IPS DF 19.7 (cell line): ENCODE measurements around the gene STIM1.
"Not testable (repeated sequence)": the region's sequence is repeated elsewhere in the genome, so short reads cannot be mapped to it uniquely, and the experiment has no call there.

Source experiments
- DNase-seq: peaks from one replicate; pipeline ENCODE4 v3.0.0-alpha.2; 2013; ENCODE audit warnings: low read depth, low spot score

STIM1 gene

DNA sequence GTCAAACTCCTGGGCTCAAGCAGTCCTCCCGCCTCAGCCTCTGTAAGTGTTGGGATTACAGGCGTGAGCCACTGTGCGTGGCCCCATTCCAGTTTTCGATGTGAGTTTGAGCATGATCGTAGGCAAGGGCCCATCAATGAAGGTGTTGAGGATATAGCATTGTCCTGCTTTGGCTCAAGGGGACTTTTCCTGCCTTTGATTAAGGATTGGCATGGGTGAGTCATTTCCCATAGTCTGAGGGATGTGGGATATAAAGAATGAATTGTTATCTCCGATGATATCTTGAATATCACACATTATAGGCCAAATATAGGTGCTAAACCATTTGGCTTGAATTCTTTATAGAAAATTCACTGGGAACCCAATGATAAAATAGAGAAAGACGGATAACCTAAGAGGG is 30.4 kb downstream of the STIM1 start:
- DNase-seq = no peak

DNA sequence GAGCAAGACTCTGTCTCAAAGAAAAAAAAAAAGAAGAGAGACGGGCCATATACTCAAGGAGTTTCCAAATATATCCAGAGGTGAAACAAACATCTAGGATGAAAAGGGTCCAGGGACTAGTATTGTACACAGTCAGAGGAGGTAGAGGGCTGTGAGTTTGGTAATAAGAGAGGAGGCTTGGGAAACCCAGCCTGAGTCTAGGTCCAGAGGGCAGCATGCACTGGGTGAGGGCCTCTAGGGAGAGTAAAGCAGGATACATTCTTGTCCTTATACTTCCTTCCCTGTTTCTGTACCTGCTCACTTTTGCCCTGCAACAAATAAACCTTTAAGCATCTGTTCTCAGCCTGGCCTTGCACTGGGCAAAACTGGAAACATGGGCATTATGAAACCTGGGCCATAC is 31.5 kb downstream of the STIM1 start:
- DNase-seq = no peak

GRCh38 chr11:3888876-3889275 is 33.4 kb downstream of the STIM1 start:
- DNase-seq = no peak

DNA sequence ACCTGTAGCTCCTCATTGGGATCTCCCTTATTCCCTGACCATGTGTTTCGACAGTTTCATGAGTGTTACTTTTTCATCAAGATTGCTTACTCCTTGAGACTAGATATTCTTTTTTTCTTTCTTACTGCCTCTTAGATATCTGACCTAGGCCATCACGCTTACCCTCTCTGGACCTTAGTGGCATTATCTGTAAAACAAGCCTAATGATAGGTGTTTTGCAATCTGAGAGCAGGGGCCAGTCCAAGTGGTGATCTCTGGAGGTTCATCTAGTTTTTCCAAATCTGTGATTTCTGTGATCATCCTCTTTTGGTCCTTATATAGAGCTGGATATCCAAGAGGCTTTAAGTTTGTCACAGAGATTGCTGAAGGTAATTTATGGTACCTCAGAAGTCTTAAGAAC is 34.5 kb downstream of the STIM1 start:
- no peak for DNase-seq

DNA sequence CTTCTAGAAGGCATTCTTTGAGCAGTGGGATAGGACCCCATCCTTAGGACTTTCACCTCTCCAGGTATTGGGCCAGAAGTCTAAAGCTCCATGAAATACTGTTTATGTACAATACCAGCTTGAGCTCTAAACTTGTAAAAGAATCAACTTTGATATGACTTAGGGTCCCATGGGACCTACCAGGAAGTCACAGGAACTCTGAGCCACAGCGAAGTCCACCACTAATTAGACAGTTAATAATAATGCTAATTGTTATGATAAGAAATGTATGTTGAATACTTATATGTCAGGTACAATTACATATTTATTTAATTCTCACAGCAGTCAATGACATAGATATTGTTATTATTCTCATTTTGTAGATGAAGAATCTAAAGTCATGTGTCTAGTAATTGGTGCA is 35.3 kb downstream of the STIM1 start:
- no peak for DNase-seq

DNA sequence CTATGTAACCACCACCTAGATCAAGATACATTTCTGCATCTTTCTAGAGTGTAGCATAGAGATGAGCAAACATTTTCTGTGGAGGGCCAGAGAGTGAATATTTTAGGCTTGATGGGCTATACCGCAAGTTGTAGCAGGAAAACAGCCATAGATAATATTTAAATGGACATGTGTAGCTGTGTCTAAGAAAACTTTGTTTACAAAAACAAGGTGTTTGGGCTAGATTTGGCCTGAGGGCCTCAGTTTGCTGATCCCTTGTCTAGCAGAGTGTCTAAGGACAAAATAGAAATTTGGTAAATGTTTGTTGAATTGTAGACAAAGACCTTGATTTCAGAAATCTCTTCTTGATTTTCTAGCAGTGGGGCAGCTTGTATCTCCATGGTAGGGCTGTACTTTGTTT is 36.3 kb downstream of the STIM1 start:
- DNase-seq = no peak

- DNase-seq = no peak
Observed at GRCh38 chr11:3892156-3892555, 36.7 kb downstream of the STIM1 start.

DNA sequence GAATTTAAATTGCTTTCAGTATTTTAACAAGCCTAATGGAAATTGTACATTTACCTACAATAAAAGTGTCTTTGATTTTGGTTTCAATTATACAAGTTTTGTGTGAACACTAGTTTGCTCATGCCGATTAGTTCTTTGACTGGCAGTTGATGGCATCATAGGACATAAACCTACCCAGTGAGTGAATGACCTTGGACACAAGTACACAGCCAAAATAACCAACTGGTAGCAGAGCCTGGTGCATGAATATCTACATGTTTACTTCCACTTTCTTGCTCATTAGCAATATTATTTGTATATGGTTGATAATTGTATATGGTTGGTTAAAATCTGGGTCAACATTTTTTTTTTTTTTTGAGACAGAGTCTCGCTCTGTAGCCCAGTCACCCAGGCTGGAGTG is 37.8 kb downstream of the STIM1 start:
- DNase-seq = no peak

DNA sequence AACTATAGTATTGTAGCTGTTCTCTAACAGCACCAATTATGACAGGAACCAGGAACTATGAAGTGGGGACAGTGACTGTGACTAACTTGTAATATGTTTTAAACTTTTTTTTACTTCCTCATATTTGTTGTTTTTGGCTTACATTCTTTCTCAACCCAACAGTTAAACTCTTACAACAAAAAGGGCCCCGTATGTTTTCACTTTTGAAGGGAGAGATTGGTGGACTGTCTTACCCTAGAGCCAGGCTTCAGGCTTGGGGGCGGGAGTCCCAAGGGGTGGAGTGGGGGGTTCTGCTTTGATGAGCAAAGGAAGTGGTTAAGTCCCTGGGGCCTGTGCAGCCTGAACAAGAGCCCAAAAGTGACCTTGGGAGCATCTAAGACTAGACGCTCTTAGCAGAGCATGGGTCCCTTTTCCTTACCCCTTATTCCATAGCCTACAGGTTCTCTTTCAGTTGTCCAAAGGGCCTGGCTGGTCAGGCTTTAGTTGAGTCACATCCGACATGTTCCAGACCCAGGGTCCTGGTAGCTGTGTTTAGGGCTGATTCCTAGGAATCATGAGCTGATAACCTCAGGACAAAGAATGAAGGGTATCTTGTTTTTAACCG is 38.8 kb downstream of the STIM1 start:
- DNase-seq = no peak

DNA sequence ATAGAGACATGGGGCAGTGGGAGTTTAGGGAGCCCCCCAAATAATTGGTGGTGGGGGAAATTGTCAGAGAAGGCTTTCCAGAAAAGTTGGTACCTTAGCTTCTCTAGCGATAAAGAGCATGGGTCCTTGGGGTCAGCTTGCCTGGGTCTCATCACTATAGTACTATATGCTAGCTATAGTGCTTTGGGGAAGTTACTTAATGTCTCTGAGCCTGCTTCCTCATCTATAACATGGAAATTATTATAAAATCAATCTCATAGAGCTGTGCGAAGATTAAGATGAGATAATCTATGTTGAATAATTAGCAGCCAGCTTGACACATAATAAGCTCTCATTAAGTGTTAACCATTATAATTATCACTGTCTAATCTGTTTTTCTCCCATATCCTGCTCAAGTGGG is 41.2 kb downstream of the STIM1 start:
- DNase-seq = no peak

DNA sequence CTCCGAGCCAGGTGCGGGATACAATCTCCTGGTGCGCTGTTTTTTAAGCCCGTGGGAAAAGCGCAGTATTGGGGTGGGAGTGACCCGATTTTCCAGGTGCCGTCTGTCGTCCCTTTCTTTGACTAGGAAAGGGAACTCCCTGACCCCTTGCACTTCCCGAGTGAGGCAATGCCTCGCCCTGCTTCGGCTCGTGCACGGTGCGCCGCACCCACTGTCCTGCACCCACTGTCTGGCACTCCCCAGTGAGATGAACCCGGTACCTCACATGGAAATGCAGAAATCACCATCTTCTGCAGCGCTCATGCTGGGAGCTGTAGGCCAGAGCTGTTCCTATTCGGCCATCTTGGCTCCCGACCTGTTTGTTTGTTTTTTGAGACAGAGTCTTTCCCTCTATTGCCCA is 44.8 kb downstream of the STIM1 start:
- not testable (repeated sequence) for DNase-seq

GRCh38 chr11:3901249-3902025 is 46.0 kb downstream of the STIM1 start:
- no peak for DNase-seq

- no peak for DNase-seq
Observed at GRCh38 chr11:3902441-3902840, 47.0 kb downstream of the STIM1 start.

DNA sequence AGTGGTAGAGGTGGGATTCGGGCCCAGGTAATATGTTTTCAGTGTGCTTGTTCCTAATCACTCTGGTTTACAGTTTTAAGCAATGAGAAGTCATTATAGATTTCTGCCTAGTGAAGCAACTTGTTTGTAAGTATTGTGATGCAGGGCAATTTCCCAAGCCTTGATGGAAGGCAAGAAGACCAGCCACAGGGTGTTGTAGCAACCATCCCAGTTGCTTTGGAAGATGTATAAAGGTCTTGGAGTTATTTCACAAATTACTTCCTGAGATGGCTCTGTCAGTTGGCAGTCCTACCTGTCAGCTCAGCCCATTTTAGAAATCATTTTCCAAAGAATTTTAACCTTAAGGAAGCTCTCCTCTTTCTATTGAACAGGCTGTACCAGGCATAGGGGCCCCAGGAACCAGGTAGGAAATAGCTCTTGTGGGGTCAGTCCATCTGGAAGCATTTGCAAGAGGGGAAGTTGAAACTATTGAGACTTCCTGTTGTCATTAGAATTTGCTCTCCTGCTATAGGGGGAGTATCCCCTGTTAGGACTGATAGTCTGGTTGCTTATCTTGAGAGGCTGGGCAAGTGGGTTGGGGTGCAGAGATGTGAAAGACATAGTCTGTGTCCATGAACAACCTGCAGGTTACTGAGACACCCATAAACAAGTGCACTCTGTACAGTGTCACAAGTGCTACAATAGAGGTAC is 47.9 kb downstream of the STIM1 start:
- no peak for DNase-seq

- no peak for DNase-seq
Observed at GRCh38 chr11:3904228-3904627, 48.8 kb downstream of the STIM1 start.

- no peak for DNase-seq
Observed at GRCh38 chr11:3905080-3905953, 49.9 kb downstream of the STIM1 start.

DNA sequence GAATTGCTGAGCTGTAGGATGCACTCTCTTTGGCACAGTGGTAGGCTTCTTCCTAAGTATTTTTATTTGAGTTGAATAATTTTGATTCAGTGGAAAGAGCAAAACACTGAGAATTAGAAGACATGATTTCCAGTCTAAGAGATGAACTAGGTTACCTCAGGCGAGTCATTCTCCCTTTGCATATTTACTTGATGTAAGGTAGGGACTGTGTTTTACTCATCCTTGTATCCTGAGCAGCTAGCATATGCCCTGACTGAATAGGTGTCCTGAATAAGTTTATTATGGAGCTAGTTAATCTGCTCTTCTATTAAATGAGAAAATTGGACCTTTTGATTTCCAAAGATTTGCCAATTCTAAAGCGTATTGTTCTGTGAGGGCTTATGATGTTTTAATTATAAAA is 50.7 kb downstream of the STIM1 start:
- DNase-seq = no peak

- no peak for DNase-seq
Observed at GRCh38 chr11:3907590-3907989, 52.1 kb downstream of the STIM1 start.

GRCh38 chr11:3909901-3910300 is 54.4 kb downstream of the STIM1 start:
- DNase-seq = no peak

GRCh38 chr11:3911908-3912505 is 56.5 kb downstream of the STIM1 start:
- DNase-seq = no peak

DNA sequence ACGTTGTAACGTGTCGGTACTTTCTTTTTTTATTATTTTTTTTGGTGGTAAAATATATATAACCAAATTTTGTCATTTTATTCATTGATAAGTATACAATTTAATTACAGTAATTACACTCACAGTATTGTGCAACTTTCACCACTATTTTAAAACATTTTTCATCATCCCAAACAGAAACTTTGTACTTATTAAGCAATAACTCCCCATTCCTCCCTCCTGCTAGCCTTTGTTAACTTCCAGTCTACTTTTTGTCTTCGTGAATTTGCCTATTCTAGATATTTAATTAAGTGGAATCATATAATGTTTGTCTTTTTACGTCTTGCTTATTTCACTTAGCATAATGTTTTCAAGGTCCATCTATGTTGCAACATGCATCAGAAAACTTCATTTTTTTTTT is 58.5 kb downstream of the STIM1 start:
- no peak for DNase-seq

- DNase-seq = no peak
Observed at GRCh38 chr11:3914805-3915204, 59.3 kb downstream of the STIM1 start.
